ENCODE results near the gene PTGDR. TPM values are rescaled to one million over a fixed set of nuclear protein-coding genes. Genes with fewer than 3 reads are reported as not detected.

Gene PTGDR
- total and polyA plus RNA-seq, 2 experiments from 2014 or later = 2.5 to 3.5 TPM

GRCh38 chr14:52258783-52259182 is 8.7 kb upstream of the PTGDR start:
- Histone ChIP-seq H3K79me2 (no peaks in the 10 kb centered on the region), H3K9me3 (ENCODE audit: low read depth) (no peaks in the 10 kb centered on the region), H3K27me3 (no peaks in the 10 kb centered on the region), H2AFZ (no peak overlapping the region), H3K4me1 (ENCODE audit: insufficient read depth) (no peaks in the 10 kb centered on the region), H4K20me1 (ENCODE audit: insufficient read depth, poor library complexity, severe bottlenecking) (no peaks in the 10 kb centered on the region), H3K27ac (no peak overlapping the region), H3K9me2 (replicated peaks; ENCODE audit: insufficient read depth) (no peaks in the 10 kb centered on the region), H3K4me2 (no peak overlapping the region), H3K36me3 (replicated peaks; ENCODE audit: insufficient read depth, low read depth) (no peaks in the 10 kb centered on the region), H3K4me3 (no peak overlapping the region)
- TF ChIP-seq CTCF (IDR thresholded peaks at IDR 0.05; ENCODE audit: poor library complexity) (no peak), EZH2phosphoT487 (IDR thresholded peaks at IDR 0.05; ENCODE audit: low read depth, severe bottlenecking, unreplicated experiment) (no peak), EZH2 (IDR thresholded peaks at IDR 0.05; ENCODE audit: borderline replicate concordance) (no peak)
- DNase-seq (ENCODE audit: low spot score) = no peak
- WGBS (ENCODE audit: low lambda C conversion rate, missing lambda C conversion rate) = 94% methylated on average over 2 of the region's 2 CpGs

GRCh38 chr14:52259434-52259833 is 8.1 kb upstream of the PTGDR start:
- H3K9me2 ChIP-seq (replicated peaks; ENCODE audit: insufficient read depth) = no peaks in the 10 kb centered on the region
- H3K79me2 ChIP-seq = no peaks in the 10 kb centered on the region
- 67% methylated on average over 5 of the region's 5 CpGs for WGBS (ENCODE audit: low lambda C conversion rate, missing lambda C conversion rate)
- no peaks in the 10 kb centered on the region for H3K36me3 ChIP-seq (replicated peaks; ENCODE audit: insufficient read depth, low read depth)
- TF ChIP-seq CTCF (IDR thresholded peaks at IDR 0.05; ENCODE audit: poor library complexity) (no peak), EZH2 (IDR thresholded peaks at IDR 0.05; ENCODE audit: borderline replicate concordance) (no peak), EZH2phosphoT487 (IDR thresholded peaks at IDR 0.05; ENCODE audit: low read depth, severe bottlenecking, unreplicated experiment) (no peak)
- H3K4me3 ChIP-seq = no peak overlapping the region
- H3K4me2 ChIP-seq = no peak overlapping the region
- H3K4me1 ChIP-seq (ENCODE audit: insufficient read depth) = no peaks in the 10 kb centered on the region
- no peaks in the 10 kb centered on the region for H4K20me1 ChIP-seq (ENCODE audit: insufficient read depth, poor library complexity, severe bottlenecking)
- H3K9me3 ChIP-seq (ENCODE audit: low read depth) = no peaks in the 10 kb centered on the region
- no peak for DNase-seq (ENCODE audit: low spot score)
- H3K27ac ChIP-seq = no peak overlapping the region
- H2AFZ ChIP-seq = no peak overlapping the region
- H3K27me3 ChIP-seq = no peaks in the 10 kb centered on the region

GRCh38 chr14:52262600-52262999 is 4.9 kb upstream of the PTGDR start:
- H3K79me2 ChIP-seq = no peaks in the 10 kb centered on the region
- no peaks in the 10 kb centered on the region for H3K9me3 ChIP-seq (ENCODE audit: low read depth)
- H3K36me3 ChIP-seq (replicated peaks; ENCODE audit: insufficient read depth, low read depth) = no peaks in the 10 kb centered on the region
- H3K4me3 ChIP-seq = no peak overlapping the region
- H3K27ac ChIP-seq = no peak overlapping the region
- H4K20me1 ChIP-seq (ENCODE audit: insufficient read depth, poor library complexity, severe bottlenecking) = no peaks in the 10 kb centered on the region
- WGBS (ENCODE audit: low lambda C conversion rate, missing lambda C conversion rate) = 79% methylated on average over 1 of the region's 1 CpG
- H3K4me1 ChIP-seq (ENCODE audit: insufficient read depth) = peaks cover 3% of the 10 kb centered on the region
- no peaks in the 10 kb centered on the region for H3K9me2 ChIP-seq (replicated peaks; ENCODE audit: insufficient read depth)
- peaks cover 12% of the 10 kb centered on the region for H3K27me3 ChIP-seq
- TF ChIP-seq CTCF (IDR thresholded peaks at IDR 0.05; ENCODE audit: poor library complexity) (no peak), EZH2phosphoT487 (IDR thresholded peaks at IDR 0.05; ENCODE audit: low read depth, severe bottlenecking, unreplicated experiment) (no peak), EZH2 (IDR thresholded peaks at IDR 0.05; ENCODE audit: borderline replicate concordance) (no peak)
- DNase-seq (ENCODE audit: low spot score) = no peak
- H3K4me2 ChIP-seq = no peak overlapping the region
- H2AFZ ChIP-seq = no peak overlapping the region

GRCh38 chr14:52263190-52263589 is 4.3 kb upstream of the PTGDR start:
- H3K36me3 ChIP-seq (replicated peaks; ENCODE audit: insufficient read depth, low read depth) = no peaks in the 10 kb centered on the region
- peaks cover 18% of the 10 kb centered on the region for H3K27me3 ChIP-seq
- no peak overlapping the region for H3K4me2 ChIP-seq
- no peaks in the 10 kb centered on the region for H4K20me1 ChIP-seq (ENCODE audit: insufficient read depth, poor library complexity, severe bottlenecking)
- H3K27ac ChIP-seq = no peak overlapping the region
- DNase-seq (ENCODE audit: low spot score) = no peak
- no peak overlapping the region for H2AFZ ChIP-seq
- H3K9me3 ChIP-seq (ENCODE audit: low read depth) = no peaks in the 10 kb centered on the region
- TF ChIP-seq EZH2phosphoT487 (IDR thresholded peaks at IDR 0.05; ENCODE audit: low read depth, severe bottlenecking, unreplicated experiment) (no peak), CTCF (IDR thresholded peaks at IDR 0.05; ENCODE audit: poor library complexity) (no peak), EZH2 (IDR thresholded peaks at IDR 0.05; ENCODE audit: borderline replicate concordance) (no peak)
- H3K9me2 ChIP-seq (replicated peaks; ENCODE audit: insufficient read depth) = no peaks in the 10 kb centered on the region
- no peak overlapping the region for H3K4me3 ChIP-seq
- no peaks in the 10 kb centered on the region for H3K79me2 ChIP-seq
- H3K4me1 ChIP-seq (ENCODE audit: insufficient read depth) = peaks cover 8% of the 10 kb centered on the region
